Colonic mucosa (tissue), 4 donors: ENCODE results near the gene HEATR5B. TPM values are rescaled to one million over a fixed set of nuclear protein-coding genes. Genes with fewer than 3 reads are reported as not detected.

Experiments
- DNase-seq: peaks from one replicate; pipeline ENCODE4 v3.0.0-alpha.2; 2020
- H3K27ac ChIP-seq: fragments of 200-600 bp; one replicate; pipeline ENCODE4 v1.8.0; 2021
- H3K27me3 ChIP-seq: fragments of 200-600 bp; one replicate; pipeline ENCODE4 v1.8.0; 2021
- H3K36me3 ChIP-seq: fragments of 200-600 bp; one replicate; pipeline ENCODE4 v1.8.0; 2021
- H3K4me1 ChIP-seq: fragments of 200-600 bp; one replicate; pipeline ENCODE4 v1.8.0; 2021; ENCODE audit warnings: mild to moderate bottlenecking
- H3K4me3 ChIP-seq: fragments of 200-600 bp; one replicate; pipeline ENCODE4 v1.8.0; 2021
- H3K9ac ChIP-seq, 2 donors: one replicate each; pipeline ENCODE4 v1.7.0; 2013; ENCODE audit warnings: control low read depth in 2 of 2, low read depth in 2 of 2, low read length in 2 of 2
- H3K9me3 ChIP-seq: fragments of 200-600 bp; one replicate; pipeline ENCODE4 v1.8.0; 2021
- CTCF ChIP-seq: fragments of 200-600 bp; IDR thresholded peaks from one replicate; pipeline ENCODE4 v1.8.0; 2022; ENCODE audit warnings: antibody characterized with exemption, mild to moderate bottlenecking
- intact Hi-C: fragments of 100-400 bp; cut with DNase I; formaldehyde crosslinking; loops from one replicate; pipeline ENCODE4 v1.14.1; 2022
- total RNA-seq, 2 donors: library from RNA; stranded (reverse); fragmentation: NEBNext Ultra II Directional in 1 of 2; extraction: Animal tissue kit (Norgen Biotek cat#: 25700) in 1 of 2; gene quantifications; one replicate each; pipeline ENCODE4 v1.2.1, GENCODE V29; 2021
- donor health status: healthy.
- donor health status: DM: no; HTN: no; CAD: no.
- donor health status: DM: no; HTN: no; CAD: no.

Gene HEATR5B
- total RNA-seq, 2 donors from 2014 or later = 17.9 to 22.1 TPM

- no peaks in the 10 kb centered on the region for H3K36me3 ChIP-seq
- no peak for DNase-seq
- H3K4me3 ChIP-seq = no peak overlapping the region
Observed at GRCh38 chr2:37102588-37102987, 18.4 kb upstream of the HEATR5B start.

GRCh38 chr2:37100054-37100453 is 15.9 kb upstream of the HEATR5B start:
- H3K27me3 ChIP-seq = no peaks in the 10 kb centered on the region
- no peak overlapping the region for H3K27ac ChIP-seq
- no peak for TF ChIP-seq CTCF
- intact Hi-C loops = no loop called here
- H3K9ac ChIP-seq = no peak overlapping the region
- H3K36me3 ChIP-seq = no peaks in the 10 kb centered on the region
- no peak for DNase-seq
- no peak overlapping the region for H3K4me3 ChIP-seq
- H3K9me3 ChIP-seq = no peaks in the 10 kb centered on the region
- no peaks in the 10 kb centered on the region for H3K4me1 ChIP-seq

More at GRCh38 chr2:37102588-37102987, 18.4 kb upstream of the HEATR5B start:
- Histone ChIP-seq H3K4me1 (no peaks in the 10 kb centered on the region), H3K27ac (no peak overlapping the region), H3K27me3 (no peaks in the 10 kb centered on the region), H3K9me3 (no peaks in the 10 kb centered on the region), H3K9ac (no peak overlapping the region)
- intact Hi-C loops = no loop called here
- TF ChIP-seq CTCF = no peak

GRCh38 chr2:37098416-37099118 is 14.4 kb upstream of the HEATR5B start:
- no peak for TF ChIP-seq CTCF
- no peaks in the 10 kb centered on the region for H3K9me3 ChIP-seq
- H3K4me1 ChIP-seq = no peaks in the 10 kb centered on the region
- H3K4me3 ChIP-seq = no peak overlapping the region
- no peak for DNase-seq
- H3K27me3 ChIP-seq = no peaks in the 10 kb centered on the region
- no peaks in the 10 kb centered on the region for H3K36me3 ChIP-seq
- no peak overlapping the region for H3K9ac ChIP-seq
- H3K27ac ChIP-seq = no peak overlapping the region
- intact Hi-C loops = no loop called here

- intact Hi-C loops = no loop called here
- H3K4me3 ChIP-seq = no peak overlapping the region
- H3K9me3 ChIP-seq = no peaks in the 10 kb centered on the region
- no peaks in the 10 kb centered on the region for H3K36me3 ChIP-seq
- TF ChIP-seq CTCF = no peak
- H3K9ac ChIP-seq = no peak overlapping the region
- no peaks in the 10 kb centered on the region for H3K4me1 ChIP-seq
- no peak overlapping the region for H3K27ac ChIP-seq
- H3K27me3 ChIP-seq = no peaks in the 10 kb centered on the region
- no peak for DNase-seq
Observed at GRCh38 chr2:37096568-37096967, 12.4 kb upstream of the HEATR5B start.

GRCh38 chr2:37091873-37092272 is 7.7 kb upstream of the HEATR5B start:
- Histone ChIP-seq H3K9ac (no peak overlapping the region), H3K4me1 (no peaks in the 10 kb centered on the region), H3K36me3 (no peaks in the 10 kb centered on the region), H3K27me3 (no peaks in the 10 kb centered on the region), H3K4me3 (no peak overlapping the region), H3K9me3 (no peaks in the 10 kb centered on the region), H3K27ac (no peak overlapping the region)
- DNase-seq = no peak
- intact Hi-C loops = no loop called here
- no peak for TF ChIP-seq CTCF
